GM19240 (cell line): ENCODE data around the gene APOBEC2.

Experiments used
- DNase-seq: peaks from one replicate; pipeline ENCODE4 v3.0.0; 2011; ENCODE audit warnings: low spot score; ENCODE audit not compliant: insufficient read length

APOBEC2 gene

DNA sequence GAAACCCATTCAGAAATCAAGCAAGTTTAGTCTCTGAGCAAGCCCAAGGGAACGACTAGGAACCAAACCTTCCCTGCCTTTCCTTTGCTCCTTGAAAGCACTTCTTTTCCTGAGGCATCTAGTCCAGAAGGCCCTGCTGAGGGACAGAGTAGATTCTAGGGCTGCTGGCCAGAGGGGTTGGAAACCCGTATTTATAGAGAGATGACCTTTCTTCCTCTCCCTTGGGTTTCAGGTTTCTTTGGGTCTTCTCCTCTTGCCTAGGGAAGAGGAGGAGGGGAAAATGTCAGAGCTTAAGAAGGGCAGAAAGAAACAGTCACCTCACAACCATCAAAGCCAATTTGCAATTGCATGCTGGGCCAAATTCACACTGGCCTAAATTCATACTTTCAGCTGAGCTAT, 5.8 kb downstream of the APOBEC2 start:
- no peak for DNase-seq

GRCh38 chr6:41059556-41059955, 6.6 kb downstream of the APOBEC2 start:
- DNase-seq: no peak

DNA sequence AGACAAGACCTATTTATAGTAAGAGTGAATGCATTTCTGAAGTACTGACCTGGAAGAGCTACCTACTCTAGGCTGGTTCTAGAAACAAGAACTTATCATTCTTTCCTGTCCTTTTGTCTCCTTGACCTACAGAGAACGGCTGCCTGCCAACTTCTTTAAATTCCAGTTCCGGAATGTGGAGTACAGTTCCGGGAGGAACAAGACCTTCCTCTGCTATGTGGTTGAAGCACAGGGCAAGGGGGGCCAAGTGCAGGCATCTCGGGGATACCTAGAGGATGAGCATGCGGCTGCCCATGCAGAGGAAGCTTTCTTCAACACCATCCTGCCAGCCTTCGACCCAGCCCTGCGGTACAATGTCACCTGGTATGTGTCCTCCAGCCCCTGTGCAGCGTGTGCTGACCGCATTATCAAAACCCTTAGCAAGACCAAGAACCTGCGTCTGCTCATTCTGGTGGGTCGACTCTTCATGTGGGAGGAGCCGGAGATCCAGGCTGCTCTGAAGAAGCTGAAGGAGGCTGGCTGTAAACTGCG, 8.3 kb downstream of the APOBEC2 start:
- no peak for DNase-seq

- DNase-seq: no peak
Measured at GRCh38 chr6:41062056-41062455, 9.1 kb downstream of the APOBEC2 start.

- no peak for DNase-seq
Measured at GRCh38 chr6:41063884-41064285, 10.9 kb downstream of the APOBEC2 start.

DNA sequence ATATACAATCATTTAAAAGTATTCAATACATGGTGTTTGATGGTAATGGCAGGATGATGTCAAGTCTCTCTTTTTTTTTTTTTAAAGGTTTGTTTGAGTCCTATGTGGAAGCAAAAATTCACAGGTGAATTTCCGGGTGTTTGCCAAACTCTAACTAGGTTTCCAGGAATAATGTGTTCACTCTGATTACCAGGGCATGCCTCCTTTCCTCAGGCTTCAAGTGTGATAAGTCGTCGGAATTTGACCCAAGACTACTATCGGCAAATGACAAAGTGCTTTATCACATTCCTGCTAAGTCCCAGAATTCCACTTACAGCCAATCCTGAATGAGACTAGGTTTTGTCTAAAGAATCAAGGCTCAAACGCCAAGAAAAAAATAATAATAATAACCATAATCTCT, 11.8 kb downstream of the APOBEC2 start:
- no peak for DNase-seq

GRCh38 chr6:41065550-41066026, 12.6 kb downstream of the APOBEC2 start:
- no peak for DNase-seq

DNA sequence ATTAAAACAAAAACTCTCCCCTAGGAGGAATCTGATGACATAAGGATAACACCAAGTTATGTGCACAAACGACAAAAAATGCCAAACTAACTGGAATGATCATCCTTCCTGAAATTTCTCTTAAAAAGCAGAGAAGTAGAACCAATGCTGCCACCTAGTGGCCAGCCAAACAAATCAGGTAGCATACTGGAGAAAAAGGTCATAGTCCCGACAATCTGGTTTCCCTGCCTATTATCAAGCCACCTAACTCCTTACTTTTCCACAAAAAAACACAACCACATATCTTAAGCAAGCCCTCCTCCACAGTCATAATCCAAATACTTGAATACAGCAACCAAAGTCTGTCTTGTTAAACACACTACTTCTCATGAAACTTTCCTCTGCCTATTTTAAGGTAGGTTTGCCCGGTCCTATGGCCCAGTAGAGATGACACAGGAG, 13.9 kb downstream of the APOBEC2 start:
- no peak for DNase-seq

GRCh38 chr6:41071501-41071922, 18.5 kb downstream of the APOBEC2 start:
- peak; percentile 29 for DNase-seq

DNA sequence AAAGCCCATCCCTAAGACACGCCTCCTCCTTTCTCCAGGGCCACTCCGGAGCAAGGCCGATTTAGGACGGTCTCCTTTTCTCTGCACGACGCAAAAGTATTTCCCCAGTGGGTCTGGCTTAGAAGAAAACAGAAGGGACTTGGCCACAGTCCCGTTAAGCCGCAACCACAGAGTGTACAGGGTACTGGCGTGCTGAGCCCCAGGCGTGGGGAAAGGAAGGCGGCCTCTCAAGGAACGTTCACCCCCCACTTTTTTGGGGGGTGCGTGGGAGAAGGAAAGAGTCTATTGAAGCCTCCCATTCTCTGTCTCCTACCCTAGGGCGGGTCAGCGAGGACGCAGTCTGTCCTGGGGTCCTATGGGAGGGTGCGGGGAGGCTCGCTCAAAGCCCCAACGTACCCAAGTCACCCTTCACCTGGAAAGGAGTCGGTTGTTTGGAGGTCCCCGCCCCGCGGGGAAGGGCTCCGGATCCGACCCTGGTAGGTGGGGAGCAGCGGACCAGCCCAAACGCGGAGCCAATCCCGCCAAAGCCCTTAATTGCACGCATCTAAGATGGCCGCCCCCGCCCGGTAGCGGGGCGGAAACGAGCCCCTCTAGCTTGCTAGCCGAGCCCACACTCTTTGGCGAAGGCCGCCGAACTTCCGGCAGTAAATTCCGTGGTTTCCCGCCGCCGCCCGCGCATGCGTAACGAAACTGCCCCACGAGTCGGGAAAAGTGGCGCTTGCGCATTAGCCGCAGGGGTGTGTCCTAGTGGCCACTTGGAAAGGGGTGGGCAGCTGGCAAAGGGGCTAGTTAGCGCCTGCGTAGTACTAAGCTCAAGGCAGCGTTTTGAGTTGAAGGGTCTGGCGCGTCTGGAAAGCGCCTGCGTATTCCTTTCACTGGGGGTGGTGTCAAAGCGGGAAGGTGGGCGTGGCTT, 19.2 kb downstream of the APOBEC2 start, which contains the start of gene OARD1:
Gene OARD1 (minus strand): TSS at position 434 of the 913 bp plus-strand sequence. CDS start 722 bp downstream, outside the sequence.
- DNase-seq: peak; percentile 62

DNA sequence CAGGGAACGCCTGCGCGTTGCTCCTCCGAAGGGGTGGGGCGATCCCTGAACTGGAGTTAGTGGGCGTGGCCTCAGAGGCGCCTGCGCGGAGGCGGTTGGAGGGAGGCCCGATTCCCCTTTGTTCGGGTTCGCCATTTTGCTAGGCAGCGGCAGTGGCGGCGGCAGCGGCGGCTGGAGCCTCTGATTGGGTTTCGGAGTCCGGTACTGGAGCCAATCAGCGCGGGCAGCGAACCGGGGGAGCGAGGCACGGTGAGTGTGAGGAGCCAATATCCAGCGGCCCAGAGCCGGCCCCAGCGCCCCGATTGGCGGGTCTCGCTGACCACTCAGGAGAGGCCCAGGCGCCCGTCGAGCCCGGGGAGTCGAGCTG, 19.8 kb downstream of the APOBEC2 start, which contains the start of gene NFYA:
Gene NFYA (plus strand): TSS at position 139 of the 367 bp plus-strand sequence. CDS start 6,116 bp downstream, outside the sequence.
- no peak for DNase-seq

DNA sequence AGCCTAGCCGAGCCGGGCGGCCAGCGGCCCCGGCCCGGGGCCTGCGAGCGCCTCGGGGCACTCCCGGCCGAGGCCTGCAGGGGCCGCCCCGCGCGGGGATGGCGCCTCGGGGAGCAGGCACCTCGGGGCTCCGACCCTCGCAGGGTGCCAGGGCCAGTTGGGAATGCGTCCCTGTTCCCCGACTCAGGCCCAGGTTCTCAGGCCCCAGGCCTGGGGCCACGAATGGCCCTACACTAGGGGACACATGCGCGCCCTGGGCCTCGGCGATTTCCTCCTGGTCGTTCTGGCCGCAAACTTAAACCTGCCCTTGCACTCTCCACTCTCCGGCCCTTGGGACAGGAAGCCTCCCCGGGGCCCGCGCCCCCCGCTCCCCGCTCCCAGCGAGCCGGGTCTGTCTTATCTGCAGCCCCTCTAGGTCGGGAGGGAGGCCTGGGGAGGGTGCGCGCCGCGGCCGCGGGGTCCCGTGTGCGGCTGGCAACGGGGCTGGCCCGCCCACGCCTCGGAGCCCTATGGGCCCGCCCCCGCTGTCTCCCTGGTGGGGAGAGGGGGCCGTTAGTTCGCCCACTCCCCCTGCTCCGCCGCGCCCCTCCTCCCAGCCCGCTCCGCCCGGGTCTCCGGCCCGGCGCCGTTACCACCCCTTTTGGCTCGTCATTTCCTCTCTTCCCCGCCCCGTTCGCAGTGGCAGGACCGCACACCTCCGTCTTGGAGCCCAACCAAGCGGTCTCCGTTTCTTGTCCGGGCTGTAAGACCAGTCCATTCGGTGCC, 20.4 kb downstream of the APOBEC2 start:
- peak; percentile 55 for DNase-seq

GRCh38 chr6:41073968-41074691, 21.1 kb downstream of the APOBEC2 start:
- DNase-seq: no peak

DNA sequence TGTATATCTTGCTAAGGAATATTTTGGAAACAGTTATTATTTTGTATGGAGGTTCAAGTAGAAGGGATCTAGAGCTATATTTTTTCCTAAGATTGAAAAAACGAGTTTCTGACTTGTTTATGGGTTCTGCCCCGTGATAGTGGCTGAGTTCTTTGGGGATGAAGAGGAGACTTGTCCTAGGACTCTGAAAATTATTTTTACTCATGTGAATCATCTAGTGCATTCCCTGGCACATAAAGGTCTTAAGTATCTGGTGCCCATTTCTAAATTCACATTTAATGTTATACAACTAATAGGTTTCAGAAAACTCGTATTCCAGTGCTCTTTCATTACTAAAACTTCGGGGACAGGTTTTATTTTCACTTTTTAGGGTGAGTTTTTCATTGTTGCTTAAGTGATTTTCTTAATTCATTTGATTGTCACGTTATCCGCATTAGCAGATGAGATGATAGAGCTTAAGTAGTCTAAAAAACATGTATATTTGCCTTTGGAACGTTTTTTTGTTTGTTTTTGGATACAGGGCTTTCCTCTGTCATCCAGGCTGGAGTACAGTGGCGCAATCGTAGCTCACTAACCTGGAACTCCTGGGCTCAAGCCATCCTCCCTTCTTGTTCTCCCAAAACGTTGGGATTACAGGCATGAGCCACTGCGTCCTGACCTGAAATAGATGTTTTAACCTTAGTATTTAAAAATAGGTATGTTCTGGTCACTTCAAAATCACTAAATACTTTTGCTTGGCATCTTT, 21.9 kb downstream of the APOBEC2 start:
- no peak for DNase-seq

GRCh38 chr6:41075651-41076626, 22.9 kb downstream of the APOBEC2 start:
- no peak for DNase-seq

DNA sequence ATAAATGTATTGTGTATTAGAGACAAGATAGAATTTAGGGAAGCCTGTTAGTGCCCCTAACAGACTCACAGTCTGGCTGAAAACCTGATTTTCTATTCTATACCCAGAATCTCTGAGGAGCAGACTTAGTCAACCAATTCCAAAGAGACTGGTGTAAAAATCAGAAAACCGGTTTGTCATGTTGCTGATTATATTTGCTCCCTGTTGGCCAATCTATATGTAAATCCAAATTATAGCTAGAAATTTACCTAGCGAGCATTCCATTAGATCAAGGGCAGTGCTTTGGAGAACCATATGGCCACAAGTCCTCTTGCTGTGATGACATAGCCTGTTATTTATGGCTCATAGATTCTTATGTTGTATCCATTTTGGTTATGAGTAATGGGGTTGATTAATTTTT, 24.5 kb downstream of the APOBEC2 start:
- DNase-seq: no peak

DNA sequence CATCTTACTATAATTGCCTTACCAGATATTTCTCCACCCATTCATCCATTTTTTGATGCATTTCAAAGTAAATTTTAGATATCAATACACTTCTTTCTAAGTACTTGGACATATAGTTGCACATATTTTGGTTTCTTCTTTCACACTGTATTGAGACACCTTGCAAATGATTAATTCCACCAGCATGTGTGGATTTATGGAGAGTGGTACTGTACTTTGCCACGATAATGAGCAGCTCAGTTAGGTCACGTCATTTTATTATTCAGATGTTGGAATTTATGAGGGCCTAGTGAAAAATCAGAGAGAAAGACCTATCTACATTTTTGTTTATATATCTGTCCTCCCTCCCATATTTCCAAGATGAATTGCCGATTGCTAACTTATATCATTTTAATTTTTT, 25.1 kb downstream of the APOBEC2 start:
- no peak for DNase-seq

DNA sequence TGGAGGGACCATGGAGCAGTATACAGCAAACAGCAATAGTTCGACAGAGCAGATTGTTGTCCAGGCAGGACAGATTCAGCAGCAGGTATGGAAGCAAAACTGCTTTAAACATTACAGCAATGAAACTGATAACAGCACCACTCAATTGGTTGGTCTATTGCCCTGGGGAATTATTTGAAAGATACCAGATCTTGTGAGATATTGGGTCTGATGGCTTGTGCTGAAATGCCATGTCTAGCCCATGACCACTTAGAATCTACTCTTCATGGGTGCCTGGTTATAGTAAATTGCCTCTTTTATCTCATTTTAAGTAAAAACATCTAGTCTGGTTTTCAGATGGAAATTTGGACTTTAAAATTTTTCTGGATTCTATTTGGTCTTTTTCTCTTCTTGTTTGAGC, 26.1 kb downstream of the APOBEC2 start:
- no peak for DNase-seq

- DNase-seq: no peak
Measured at GRCh38 chr6:41080621-41081020, 27.6 kb downstream of the APOBEC2 start.
